Measurements from ENCODE around the gene EYA3.

The EYA3 gene

DNA sequence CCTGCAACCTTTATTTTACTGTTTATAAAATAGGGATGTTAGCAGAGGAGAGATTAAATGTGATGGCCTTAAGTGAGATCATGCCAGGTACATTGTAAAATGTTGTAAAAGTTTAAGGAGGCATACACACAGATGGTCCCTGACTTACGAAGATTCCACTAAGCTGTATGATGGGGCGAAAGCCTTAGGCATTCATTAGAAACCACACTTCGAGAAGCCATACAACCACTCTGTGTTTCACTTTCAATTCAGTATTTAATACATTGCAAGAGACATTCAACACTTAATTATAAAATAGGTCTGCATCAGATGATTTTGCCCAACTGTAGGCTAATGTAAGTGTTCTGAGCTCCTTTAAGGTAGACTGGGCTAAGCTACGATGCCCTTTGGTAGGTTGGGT is 149.9 kb downstream of the EYA3 start:
- DNase-seq (ENCODE audit: low spot score) = no peak

DNA sequence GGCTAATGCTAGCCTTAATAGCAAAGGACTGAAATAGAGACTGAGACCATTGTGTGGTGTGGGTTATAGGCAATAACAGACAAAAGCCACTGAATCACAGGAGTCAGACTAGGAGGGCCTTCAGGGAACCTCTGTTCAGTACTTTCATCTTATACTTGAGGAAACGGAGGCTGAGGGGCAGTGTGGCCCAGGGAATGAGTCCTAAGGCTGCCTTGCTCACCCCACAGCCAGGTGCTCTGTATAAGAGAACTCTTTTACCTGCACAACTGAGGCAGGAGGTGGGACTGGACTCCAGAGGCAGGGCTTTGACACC is 150.9 kb downstream of the EYA3 start:
- DNase-seq (ENCODE audit: low spot score) = no peak

DNA sequence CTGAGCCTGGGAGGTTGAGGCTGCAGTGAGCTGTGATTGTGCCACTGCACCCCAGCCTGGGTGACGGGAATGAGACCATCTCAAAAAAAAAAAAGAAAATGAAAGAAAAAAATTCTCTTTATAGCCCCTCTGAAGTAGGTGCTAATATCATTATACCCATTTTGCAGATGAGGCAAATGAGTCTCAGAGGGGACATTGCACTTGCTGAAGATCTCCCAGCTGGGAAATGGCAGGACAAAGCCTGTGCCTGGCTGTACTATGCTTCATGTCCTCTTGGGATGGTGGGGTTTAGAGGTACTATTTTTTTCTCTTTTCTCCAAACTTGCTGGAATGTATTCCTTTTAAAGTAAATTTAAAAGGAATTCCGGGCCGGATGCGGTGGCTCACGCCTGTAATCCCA is 152.0 kb downstream of the EYA3 start:
- DNase-seq (ENCODE audit: low spot score) = no peak

DNA sequence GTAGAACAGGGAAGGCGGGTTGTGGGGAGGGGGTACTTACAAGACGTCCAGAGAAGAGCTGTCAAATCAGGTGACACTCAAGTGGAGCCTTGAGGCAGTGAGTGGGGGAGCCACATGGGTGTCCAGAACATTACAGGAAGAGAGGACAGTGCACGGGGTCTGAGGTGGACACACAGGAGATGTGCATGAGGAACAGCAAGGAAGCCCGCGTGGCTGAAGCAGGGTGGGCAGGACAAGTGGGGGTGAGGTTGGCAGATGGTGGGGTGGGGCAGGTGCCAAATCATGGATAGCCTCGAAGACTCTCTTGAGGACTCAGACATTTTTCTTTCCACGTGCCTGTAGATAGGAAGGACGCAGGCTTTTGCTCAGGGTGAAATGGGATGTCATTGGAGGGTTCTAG is 152.7 kb downstream of the EYA3 start:
- no peak for DNase-seq (ENCODE audit: low spot score)

DNA sequence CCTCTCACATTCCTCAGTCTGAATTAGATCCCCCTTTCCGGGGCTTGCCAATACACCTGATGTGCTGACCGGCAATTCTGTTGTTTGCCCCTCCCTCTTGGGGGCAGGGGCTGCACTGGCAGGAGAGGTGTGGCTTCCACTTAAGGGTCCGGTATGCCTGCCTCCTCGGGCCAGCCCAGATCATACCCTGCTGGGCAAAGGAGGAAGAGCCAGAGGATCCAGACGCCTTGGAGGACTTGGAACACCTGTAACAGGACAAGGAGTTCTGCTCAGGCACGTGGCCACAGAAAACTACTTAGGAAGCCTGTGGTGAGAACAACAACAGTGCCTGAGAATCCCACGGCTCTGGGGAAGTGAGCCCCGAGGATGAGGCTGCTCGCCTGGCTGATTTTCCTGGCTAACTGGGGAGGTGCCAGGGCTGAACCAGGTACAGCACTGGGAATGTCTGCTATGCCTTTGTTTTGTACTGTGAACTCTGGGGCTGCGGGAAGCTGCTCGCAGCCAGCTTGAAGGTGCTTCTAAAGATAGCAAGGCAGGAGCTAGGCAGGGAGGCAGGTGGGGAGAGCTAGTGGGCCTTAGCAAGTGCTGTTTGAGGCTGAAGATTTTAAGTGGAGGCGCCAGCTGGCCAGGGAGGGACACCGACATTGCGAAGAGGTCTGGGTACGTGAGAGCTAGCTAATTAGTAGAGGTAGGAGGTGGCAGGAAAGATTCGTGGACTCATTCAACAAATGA is 153.4 kb downstream of the EYA3 start, which contains the start of gene SMPDL3B:
SMPDL3B (plus strand) TSS at position 183 of the 732 bp plus-strand sequence; CDS start at position 367, 184 bp downstream.
- DNase-seq (ENCODE audit: low spot score) = no peak

DNA sequence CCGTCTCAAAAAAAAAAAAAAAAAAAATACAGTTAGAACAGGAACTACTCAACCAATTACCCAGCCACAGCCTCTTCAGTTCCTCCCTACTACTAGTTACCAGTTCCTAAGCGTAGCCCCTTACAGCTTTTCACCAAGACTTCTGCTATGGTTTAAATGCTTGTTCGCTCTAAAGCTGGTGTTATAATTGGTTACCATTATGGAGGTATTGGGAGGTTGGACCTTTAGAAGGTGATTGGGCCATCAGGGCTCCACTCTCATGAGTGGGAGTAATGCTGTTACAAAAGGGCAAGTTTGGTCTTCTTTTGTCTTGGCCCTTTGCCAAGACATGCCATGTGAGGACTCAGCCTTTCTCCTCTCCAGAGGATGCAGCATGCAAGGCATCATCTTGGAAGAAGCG is 156.7 kb downstream of the EYA3 start:
- DNase-seq (ENCODE audit: low spot score) = peak; percentile 6

DNA sequence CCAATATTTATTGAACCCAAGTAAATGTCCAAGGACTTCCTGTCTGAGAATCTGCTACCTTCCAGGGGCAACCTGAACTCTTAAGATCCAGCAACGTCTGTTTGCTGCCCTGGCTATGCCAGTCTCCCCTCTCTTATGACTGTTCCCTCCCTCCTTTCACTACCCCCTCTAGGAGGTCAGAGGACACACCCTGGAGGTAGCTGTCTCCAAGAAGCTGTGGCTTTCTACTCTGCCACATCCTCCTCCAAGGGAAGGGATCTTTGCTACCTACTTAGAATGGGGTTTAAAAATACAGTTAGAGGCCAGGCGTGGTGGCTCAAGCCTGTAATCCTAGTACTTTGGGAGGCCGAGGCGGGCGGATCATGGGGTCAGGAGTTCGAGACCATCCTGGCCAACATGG is 157.2 kb downstream of the EYA3 start:
- DNase-seq (ENCODE audit: low spot score) = no peak

DNA sequence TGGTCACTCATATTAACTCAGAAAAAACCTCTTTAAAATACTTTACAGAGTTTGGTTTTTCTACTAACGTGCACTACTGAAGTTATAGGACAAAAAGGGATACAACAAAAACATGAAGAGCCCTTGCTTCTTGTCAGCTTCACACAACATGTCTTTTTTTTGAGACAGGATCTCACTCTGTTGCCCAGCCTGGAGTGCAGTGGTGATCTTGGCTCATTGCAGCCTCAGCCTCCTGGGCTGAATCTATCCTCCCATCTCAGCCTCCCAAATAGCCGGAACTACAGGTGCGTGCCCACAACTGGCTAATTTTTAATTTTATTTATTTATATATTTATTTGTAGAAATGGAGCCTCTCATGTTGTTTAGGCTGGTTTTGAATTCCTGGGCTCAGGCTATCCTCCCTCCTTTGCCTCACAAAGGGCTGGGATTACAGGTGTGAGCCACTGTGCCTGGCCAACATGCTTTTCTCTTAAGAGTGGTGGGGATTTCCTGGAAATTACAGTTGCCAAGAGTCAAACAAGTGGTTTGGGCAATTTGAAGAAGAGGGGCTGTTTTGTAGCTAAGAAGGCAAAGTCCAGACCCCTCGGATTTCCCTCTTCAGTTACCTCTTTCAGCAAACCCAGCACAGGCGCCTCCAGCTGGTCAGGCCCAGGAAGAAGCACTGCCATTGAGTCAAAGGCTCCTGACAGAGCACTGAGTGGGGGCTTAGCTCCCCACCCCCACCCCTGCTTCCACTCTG is 160.0 kb downstream of the EYA3 start:
- no peak for DNase-seq (ENCODE audit: low spot score)

DNA sequence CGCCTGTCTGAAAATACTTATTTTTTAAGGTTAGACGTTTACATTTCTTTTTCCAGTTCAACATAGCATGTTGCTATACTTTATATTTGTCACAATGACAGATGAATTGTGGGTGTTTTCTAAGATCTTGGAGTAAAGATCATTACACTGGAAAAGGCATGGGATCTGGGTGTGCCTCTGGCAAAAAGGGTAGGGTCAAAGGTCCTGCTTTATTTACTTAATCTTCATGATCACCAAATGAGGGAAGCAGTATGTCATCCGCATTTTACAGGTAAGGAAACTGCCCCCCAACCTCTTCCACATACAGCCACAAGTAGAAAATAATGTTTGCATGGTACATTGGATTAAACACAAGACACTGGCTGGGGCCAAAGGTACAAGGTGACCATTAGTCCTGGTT is 166.1 kb downstream of the EYA3 start:
- no peak for DNase-seq (ENCODE audit: low spot score)
